ENCODE data around the gene LIN54.
"Not testable (repeated sequence)": the region's sequence is repeated elsewhere in the genome, so short reads cannot be mapped to it uniquely, and the experiment has no call there.

LIN54 gene

DNA sequence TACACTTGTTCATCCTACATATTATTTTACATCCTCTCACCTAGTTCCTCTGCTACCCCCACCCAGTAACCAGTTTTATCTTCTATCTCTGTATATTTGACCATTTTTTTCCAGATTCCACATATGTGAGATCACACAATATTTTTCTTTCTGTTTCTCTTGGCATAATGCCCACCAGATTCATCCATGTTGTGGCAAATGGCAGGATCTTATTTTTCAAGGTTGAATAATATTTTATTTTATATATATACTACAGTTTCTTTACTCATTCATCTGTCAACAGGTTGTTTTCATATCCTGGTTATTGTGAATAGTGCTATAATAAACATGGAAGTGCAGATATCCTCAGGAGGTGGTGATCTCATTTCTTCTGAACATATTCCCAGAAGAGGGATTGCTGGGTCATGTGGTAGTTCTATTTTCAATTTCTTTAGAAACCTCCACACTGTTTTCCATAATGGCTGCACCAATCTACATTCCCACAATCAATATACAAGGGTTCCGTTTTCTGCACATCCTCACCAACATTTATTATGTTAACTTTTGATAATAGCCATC, 61.9 kb downstream of the LIN54 start:
- Histone ChIP-seq H3K36me3 (ENCODE audit: control insufficient read depth in 1 of 2, insufficient read depth in 2 of 2, low read length in 2 of 2) (peaks cover 0 to 4% of the 10 kb centered on the region in 2 donors), H3K4me1 (ENCODE audit: control insufficient read depth in 1 of 2, insufficient read depth in 2 of 2, low read length in 2 of 2) (no peaks in the 10 kb centered on the region), H3K9ac (ENCODE audit: low read depth in 1 of 2, low read length in 2 of 2) (no peak overlapping the region), H3K27me3 (ENCODE audit: control insufficient read depth in 1 of 2, insufficient read depth in 2 of 2, low read length in 2 of 2) (no peaks in the 10 kb centered on the region), H3K9me3 (ENCODE audit: control insufficient read depth in 1 of 2, low read length in 2 of 2) (no peaks in the 10 kb centered on the region), H3K27ac (ENCODE audit: low read depth, low read length) (no peak overlapping the region), H3K4me3 (ENCODE audit: low read depth in 1 of 2, low read length in 2 of 2) (no peak overlapping the region)

DNA sequence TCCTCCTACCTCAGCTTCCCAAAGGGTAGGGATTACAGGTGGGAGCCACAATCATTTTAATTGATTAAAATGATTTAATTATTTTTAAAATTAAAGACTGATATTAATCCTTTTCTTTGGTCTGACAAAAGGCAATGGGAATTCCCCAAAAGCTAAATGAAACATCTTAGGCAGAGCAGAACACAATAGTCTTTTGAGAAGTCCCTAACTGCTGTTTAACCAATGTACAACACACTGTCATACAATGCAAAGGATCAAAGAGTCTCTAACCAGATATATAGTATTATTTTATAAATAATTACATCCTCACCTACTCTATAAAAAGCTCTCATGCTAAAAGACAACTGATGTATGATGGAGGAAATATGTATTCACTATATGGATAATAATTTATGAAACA, 63.1 kb downstream of the LIN54 start:
- no peak overlapping the region for H3K4me3 ChIP-seq (ENCODE audit: low read depth in 1 of 2, low read length in 2 of 2)
- no peaks in the 10 kb centered on the region for H3K4me1 ChIP-seq (ENCODE audit: control insufficient read depth in 1 of 2, insufficient read depth in 2 of 2, low read length in 2 of 2)
- H3K9me3 ChIP-seq (ENCODE audit: control insufficient read depth in 1 of 2, low read length in 2 of 2): no peaks in the 10 kb centered on the region
- no peak overlapping the region for H3K27ac ChIP-seq (ENCODE audit: low read depth, low read length)
- H3K9ac ChIP-seq (ENCODE audit: low read depth in 1 of 2, low read length in 2 of 2): no peak overlapping the region
- H3K27me3 ChIP-seq (ENCODE audit: control insufficient read depth in 1 of 2, insufficient read depth in 2 of 2, low read length in 2 of 2): no peaks in the 10 kb centered on the region
- peaks cover 2 to 4% of the 10 kb centered on the region in 2 donors for H3K36me3 ChIP-seq (ENCODE audit: control insufficient read depth in 1 of 2, insufficient read depth in 2 of 2, low read length in 2 of 2)

- Histone ChIP-seq H3K27me3 (ENCODE audit: control insufficient read depth in 1 of 2, insufficient read depth in 2 of 2, low read length in 2 of 2) (no peaks in the 10 kb centered on the region), H3K36me3 (ENCODE audit: control insufficient read depth in 1 of 2, insufficient read depth in 2 of 2, low read length in 2 of 2) (peaks cover 10 to 47% of the 10 kb centered on the region in 2 donors)
Observed at GRCh38 chr4:82939414-82939813, 71.2 kb downstream of the LIN54 start.

GRCh38 chr4:82934441-82934840, 76.2 kb downstream of the LIN54 start:
- Histone ChIP-seq H3K4me3 (ENCODE audit: low read depth in 1 of 2, low read length in 2 of 2) (no peak overlapping the region), H3K27ac (ENCODE audit: low read depth, low read length) (no peak overlapping the region), H3K36me3 (ENCODE audit: control insufficient read depth in 1 of 2, insufficient read depth in 2 of 2, low read length in 2 of 2) (peaks cover 10 to 54% of the 10 kb centered on the region in 2 donors), H3K27me3 (ENCODE audit: control insufficient read depth in 1 of 2, insufficient read depth in 2 of 2, low read length in 2 of 2) (no peaks in the 10 kb centered on the region), H3K9ac (ENCODE audit: low read depth in 1 of 2, low read length in 2 of 2) (no peak overlapping the region), H3K4me1 (ENCODE audit: control insufficient read depth in 1 of 2, insufficient read depth in 2 of 2, low read length in 2 of 2) (no peaks in the 10 kb centered on the region), H3K9me3 (ENCODE audit: control insufficient read depth in 1 of 2, low read length in 2 of 2) (no peaks in the 10 kb centered on the region)

More at GRCh38 chr4:82939414-82939813, 71.2 kb downstream of the LIN54 start:
- H3K9me3 ChIP-seq (ENCODE audit: control insufficient read depth in 1 of 2, low read length in 2 of 2): no peaks in the 10 kb centered on the region
- H3K27ac ChIP-seq (ENCODE audit: low read depth, low read length): no peak overlapping the region
- no peaks in the 10 kb centered on the region for H3K4me1 ChIP-seq (ENCODE audit: control insufficient read depth in 1 of 2, insufficient read depth in 2 of 2, low read length in 2 of 2)
- no peak overlapping the region for H3K9ac ChIP-seq (ENCODE audit: low read depth in 1 of 2, low read length in 2 of 2)
- H3K4me3 ChIP-seq (ENCODE audit: low read depth in 1 of 2, low read length in 2 of 2): no peak overlapping the region

- no peak overlapping the region for H3K27ac ChIP-seq (ENCODE audit: low read depth, low read length)
- no peak overlapping the region for H3K4me3 ChIP-seq (ENCODE audit: low read depth in 1 of 2, low read length in 2 of 2)
- H3K27me3 ChIP-seq (ENCODE audit: control insufficient read depth in 1 of 2, insufficient read depth in 2 of 2, low read length in 2 of 2): no peaks in the 10 kb centered on the region
- peaks cover 9 to 32% of the 10 kb centered on the region in 2 donors for H3K36me3 ChIP-seq (ENCODE audit: control insufficient read depth in 1 of 2, insufficient read depth in 2 of 2, low read length in 2 of 2)
- H3K9ac ChIP-seq (ENCODE audit: low read depth in 1 of 2, low read length in 2 of 2): no peak overlapping the region
- H3K9me3 ChIP-seq (ENCODE audit: control insufficient read depth in 1 of 2, low read length in 2 of 2): no peaks in the 10 kb centered on the region
- H3K4me1 ChIP-seq (ENCODE audit: control insufficient read depth in 1 of 2, insufficient read depth in 2 of 2, low read length in 2 of 2): no peaks in the 10 kb centered on the region
Observed at GRCh38 chr4:82930848-82931755, 79.5 kb downstream of the LIN54 start.

- H3K27ac ChIP-seq (ENCODE audit: low read depth, low read length): no peak overlapping the region
- peaks cover 0 to 6% of the 10 kb centered on the region in 2 donors for H3K4me1 ChIP-seq (ENCODE audit: control insufficient read depth in 1 of 2, insufficient read depth in 2 of 2, low read length in 2 of 2)
- no peak overlapping the region for H3K9ac ChIP-seq (ENCODE audit: low read depth in 1 of 2, low read length in 2 of 2)
- H3K36me3 ChIP-seq (ENCODE audit: control insufficient read depth in 1 of 2, insufficient read depth in 2 of 2, low read length in 2 of 2): peaks cover 0 to 15% of the 10 kb centered on the region in 2 donors
- no peaks in the 10 kb centered on the region for H3K9me3 ChIP-seq (ENCODE audit: control insufficient read depth in 1 of 2, low read length in 2 of 2)
- no peaks in the 10 kb centered on the region for H3K27me3 ChIP-seq (ENCODE audit: control insufficient read depth in 1 of 2, insufficient read depth in 2 of 2, low read length in 2 of 2)
- H3K4me3 ChIP-seq (ENCODE audit: low read depth in 1 of 2, low read length in 2 of 2): no peak overlapping the region
Observed at GRCh38 chr4:82921795-82922194, 88.8 kb downstream of the LIN54 start.

- H3K36me3 ChIP-seq (ENCODE audit: control insufficient read depth in 1 of 2, insufficient read depth in 2 of 2, low read length in 2 of 2): peaks cover 0 to 15% of the 10 kb centered on the region in 2 donors
- H3K27ac ChIP-seq (ENCODE audit: low read depth, low read length): no peak overlapping the region
- no peak overlapping the region for H3K4me3 ChIP-seq (ENCODE audit: low read depth in 1 of 2, low read length in 2 of 2)
- H3K27me3 ChIP-seq (ENCODE audit: control insufficient read depth in 1 of 2, insufficient read depth in 2 of 2, low read length in 2 of 2): no peaks in the 10 kb centered on the region
- no peak overlapping the region for H3K9ac ChIP-seq (ENCODE audit: low read depth in 1 of 2, low read length in 2 of 2)
- peaks cover 0 to 6% of the 10 kb centered on the region in 2 donors for H3K4me1 ChIP-seq (ENCODE audit: control insufficient read depth in 1 of 2, insufficient read depth in 2 of 2, low read length in 2 of 2)
- no peaks in the 10 kb centered on the region for H3K9me3 ChIP-seq (ENCODE audit: control insufficient read depth in 1 of 2, low read length in 2 of 2)
Observed at GRCh38 chr4:82919386-82919785, 91.2 kb downstream of the LIN54 start.

GRCh38 chr4:82918091-82918490, 92.5 kb downstream of the LIN54 start:
- Histone ChIP-seq H3K9me3 (ENCODE audit: control insufficient read depth in 1 of 2, low read length in 2 of 2) (no peaks in the 10 kb centered on the region), H3K4me1 (ENCODE audit: control insufficient read depth in 1 of 2, insufficient read depth in 2 of 2, low read length in 2 of 2) (peaks cover 0 to 6% of the 10 kb centered on the region in 2 donors), H3K27ac (ENCODE audit: low read depth, low read length) (no peak overlapping the region), H3K36me3 (ENCODE audit: control insufficient read depth in 1 of 2, insufficient read depth in 2 of 2, low read length in 2 of 2) (peaks cover 0 to 15% of the 10 kb centered on the region in 2 donors), H3K27me3 (ENCODE audit: control insufficient read depth in 1 of 2, insufficient read depth in 2 of 2, low read length in 2 of 2) (no peaks in the 10 kb centered on the region), H3K4me3 (ENCODE audit: low read depth in 1 of 2, low read length in 2 of 2) (no peak overlapping the region), H3K9ac (ENCODE audit: low read depth in 1 of 2, low read length in 2 of 2) (no peak overlapping the region)

GRCh38 chr4:82913968-82914367, 96.7 kb downstream of the LIN54 start:
- peaks cover 0 to 15% of the 10 kb centered on the region in 2 donors for H3K36me3 ChIP-seq (ENCODE audit: control insufficient read depth in 1 of 2, insufficient read depth in 2 of 2, low read length in 2 of 2)
- not testable (repeated sequence) for H3K4me1 ChIP-seq (ENCODE audit: control insufficient read depth in 1 of 2, insufficient read depth in 2 of 2, low read length in 2 of 2); H3K27me3 ChIP-seq (ENCODE audit: control insufficient read depth in 1 of 2, insufficient read depth in 2 of 2, low read length in 2 of 2); H3K4me3 ChIP-seq (ENCODE audit: low read depth in 1 of 2, low read length in 2 of 2); H3K9ac ChIP-seq (ENCODE audit: low read depth in 1 of 2, low read length in 2 of 2); H3K27ac ChIP-seq (ENCODE audit: low read depth, low read length); H3K9me3 ChIP-seq (ENCODE audit: control insufficient read depth in 1 of 2, low read length in 2 of 2)

DNA sequence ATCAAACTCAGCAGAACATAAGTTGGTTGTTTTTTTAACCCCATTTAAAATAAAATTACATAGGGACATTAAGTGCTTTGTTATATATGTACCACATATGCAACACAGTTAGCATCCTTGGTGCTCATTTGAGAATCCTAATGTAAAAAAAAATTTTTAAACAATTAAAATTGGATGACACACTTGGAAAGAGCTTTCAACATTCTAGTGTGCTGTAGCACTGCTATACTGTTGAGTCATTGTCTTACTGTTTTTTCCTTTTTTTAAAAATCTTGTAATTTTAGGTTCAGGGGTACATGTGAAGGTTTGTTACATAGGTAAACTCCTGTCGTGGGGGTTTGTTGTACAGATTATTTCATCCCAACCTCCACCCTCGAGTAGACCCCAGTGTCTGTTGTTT, 97.3 kb downstream of the LIN54 start:
- H3K9ac ChIP-seq (ENCODE audit: low read depth in 1 of 2, low read length in 2 of 2): no peak overlapping the region
- no peaks in the 10 kb centered on the region for H3K27me3 ChIP-seq (ENCODE audit: control insufficient read depth in 1 of 2, insufficient read depth in 2 of 2, low read length in 2 of 2)
- H3K36me3 ChIP-seq (ENCODE audit: control insufficient read depth in 1 of 2, insufficient read depth in 2 of 2, low read length in 2 of 2): peaks cover 0 to 13% of the 10 kb centered on the region in 2 donors
- no peak overlapping the region for H3K4me3 ChIP-seq (ENCODE audit: low read depth in 1 of 2, low read length in 2 of 2)
- H3K9me3 ChIP-seq (ENCODE audit: control insufficient read depth in 1 of 2, low read length in 2 of 2): no peaks in the 10 kb centered on the region
- H3K27ac ChIP-seq (ENCODE audit: low read depth, low read length): no peak overlapping the region
- no peaks in the 10 kb centered on the region for H3K4me1 ChIP-seq (ENCODE audit: control insufficient read depth in 1 of 2, insufficient read depth in 2 of 2, low read length in 2 of 2)

All from duodenal mucosa (tissue), 2 donors.